Activated CD4-positive, alpha-beta T cell treated with anti-CD3 and anti-CD28 coated beads, Interleukin-2, amount 50 U/mL, for 24 hours (primary cell): ENCODE measurements around the gene CT45A1.
"Not testable (repeated sequence)": the region's sequence is repeated elsewhere in the genome, so short reads cannot be mapped to it uniquely, and the experiment has no call there.

Source experiments
- DNase-seq, 2 donors: peaks; one replicate each; pipeline ENCODE4 v3.0.0-alpha.2; 2020; ENCODE audit warnings: low read depth in 1 of 2, low spot score in 1 of 2

CT45A1 gene, protein sequence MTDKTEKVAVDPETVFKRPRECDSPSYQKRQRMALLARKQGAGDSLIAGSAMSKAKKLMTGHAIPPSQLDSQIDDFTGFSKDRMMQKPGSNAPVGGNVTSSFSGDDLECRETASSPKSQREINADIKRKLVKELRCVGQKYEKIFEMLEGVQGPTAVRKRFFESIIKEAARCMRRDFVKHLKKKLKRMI

GRCh38 chrX:135713183-135713689, at the start of gene CT45A1:
TSS of gene CT45A1 (plus strand) at chrX:135713639. CDS start at chrX:135718941, 5,302 bp downstream.
- not testable (repeated sequence) for DNase-seq

DNA sequence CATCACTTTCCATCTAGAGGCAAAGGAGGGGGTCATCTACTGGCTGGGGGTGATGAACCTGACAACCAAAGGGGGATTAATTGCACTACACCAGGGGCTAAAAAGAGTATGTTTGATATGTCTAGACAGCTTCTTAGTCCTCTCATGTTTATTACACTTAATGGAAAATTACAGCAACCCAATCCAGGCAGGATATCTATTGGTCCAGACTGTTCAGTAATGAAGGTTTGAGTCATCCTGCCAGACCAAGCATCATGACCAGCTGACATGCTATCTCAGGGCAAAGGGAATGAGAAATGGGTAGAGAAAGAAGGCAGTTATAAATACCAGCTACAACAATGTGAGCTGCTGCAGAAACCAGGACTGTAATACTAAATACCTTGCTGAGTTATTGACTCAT, 40.5 kb upstream of the CT45A1 start:
- DNase-seq: not testable (repeated sequence)

- no peak for DNase-seq
Measured at GRCh38 chrX:135688137-135688536, 25.3 kb upstream of the CT45A1 start.

GRCh38 chrX:135695471-135695870, 18.0 kb upstream of the CT45A1 start:
- no peak for DNase-seq

- DNase-seq: no peak
Measured at GRCh38 chrX:135697601-135698000, 15.8 kb upstream of the CT45A1 start.

DNA sequence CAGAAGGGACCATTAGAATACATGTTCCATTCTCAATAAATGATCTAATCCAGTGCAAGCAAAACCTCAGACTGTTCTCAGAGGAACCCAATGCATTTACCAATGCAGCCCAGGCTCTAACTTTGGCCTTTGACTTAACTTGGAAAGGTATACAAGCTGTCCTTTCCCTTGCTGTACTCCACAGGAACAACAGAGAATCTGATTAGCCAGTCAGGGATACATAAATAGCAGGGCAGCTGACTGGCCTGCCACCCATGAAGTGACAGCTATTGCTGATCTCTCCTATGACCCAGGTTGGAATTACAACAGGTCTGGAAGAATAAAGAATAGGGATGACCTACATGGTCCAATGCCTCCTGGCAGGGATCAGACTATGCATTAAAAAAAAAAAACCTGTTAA, 14.5 kb upstream of the CT45A1 start:
- DNase-seq: no peak

DNA sequence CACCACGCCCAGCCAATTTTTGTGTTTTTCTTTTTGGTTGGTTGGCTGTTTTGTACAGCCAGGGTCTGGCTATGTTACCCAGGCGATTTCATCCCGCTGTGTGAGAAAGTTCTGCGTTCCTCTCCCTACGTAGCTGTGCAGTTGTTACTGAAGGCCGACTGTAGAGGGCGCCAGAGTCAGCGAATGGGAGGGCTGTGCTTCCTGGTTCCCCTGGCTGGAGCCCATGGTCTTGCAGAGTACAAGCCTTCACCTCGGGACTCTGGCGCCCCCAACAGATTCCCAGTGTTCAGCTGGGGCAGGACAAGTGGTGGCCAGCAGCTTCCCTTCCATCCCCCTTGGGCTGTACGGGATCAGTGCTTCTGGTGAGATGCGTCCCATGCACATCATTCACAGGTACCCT, 5.6 kb upstream of the CT45A1 start:
- peak in 1 of 2 donors; percentile 25 for DNase-seq

DNA sequence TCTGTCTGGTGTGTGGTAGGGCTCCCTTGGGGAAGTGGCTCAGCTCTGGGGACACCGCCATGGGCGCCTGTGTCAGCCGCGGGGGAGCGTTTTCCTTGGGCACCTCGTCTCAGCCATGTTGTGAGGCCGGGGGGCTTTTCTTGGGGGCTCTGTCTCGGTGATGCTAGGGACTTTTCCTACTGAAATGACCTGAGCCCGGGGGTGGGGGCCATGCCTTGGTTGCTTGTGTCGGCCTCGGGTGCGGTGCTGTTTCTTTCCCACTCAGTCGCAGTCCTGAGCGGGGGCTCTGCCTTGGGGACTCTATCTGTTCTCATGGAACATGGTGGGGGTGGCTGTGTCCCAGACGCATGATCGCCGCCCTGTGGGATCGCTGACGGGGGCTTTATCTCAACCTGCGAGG, 356 bp downstream of the CT45A1 start:
- DNase-seq: no peak

DNA sequence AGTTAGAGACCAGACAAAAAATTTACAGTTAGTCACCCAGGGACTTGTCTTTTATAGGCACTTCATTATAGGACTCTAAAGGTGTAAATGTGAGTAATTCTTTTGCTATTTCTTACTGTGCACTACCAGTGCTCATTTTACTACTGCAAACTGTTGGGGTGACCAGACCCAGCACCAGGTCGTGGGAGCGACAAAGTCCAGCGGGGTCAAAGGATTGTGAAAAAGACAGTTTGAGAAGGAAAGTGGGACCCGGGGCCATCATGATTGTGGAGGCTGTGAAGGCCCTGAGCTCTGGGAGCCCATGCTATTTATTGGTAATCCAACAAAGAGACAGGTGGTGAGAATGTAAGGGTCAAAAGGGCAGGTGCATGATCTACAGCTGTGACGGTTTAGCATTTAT, 21.2 kb downstream of the CT45A1 start:
- DNase-seq: not testable (repeated sequence)

DNA sequence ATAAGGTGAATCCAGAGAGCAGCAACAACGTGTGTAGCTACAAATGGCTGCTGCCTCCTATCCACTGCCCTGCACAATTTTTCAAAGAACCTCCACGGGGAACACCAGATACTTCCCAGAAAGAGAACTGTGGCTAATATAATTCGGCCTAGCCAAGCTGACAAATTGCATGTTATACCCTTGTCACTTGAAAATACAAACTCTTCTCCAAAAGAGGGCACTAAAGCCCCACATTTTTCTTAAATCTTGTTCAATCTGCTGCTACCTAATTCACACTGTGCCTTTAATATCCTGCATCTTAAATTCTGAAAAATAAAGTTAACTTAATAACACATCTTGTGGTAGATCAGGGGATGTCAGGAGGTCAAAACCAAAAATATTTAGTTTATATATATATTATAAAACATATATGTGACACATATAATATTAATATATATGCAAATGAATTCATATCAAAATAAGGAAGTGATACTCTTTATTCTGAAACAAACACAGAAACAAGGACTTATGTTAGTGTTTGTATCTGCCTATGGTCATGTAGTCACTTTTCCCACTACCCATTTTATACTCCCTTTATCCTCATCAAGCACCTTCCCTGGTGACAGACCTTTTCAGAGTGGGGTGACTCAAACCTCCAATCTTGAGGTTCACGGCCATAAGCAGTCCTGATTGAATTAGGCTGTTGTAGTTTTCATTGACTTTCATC, 24.1 kb downstream of the CT45A1 start:
- no peak for DNase-seq

- DNase-seq: peak in 1 of 2 donors; percentile 34
Measured at GRCh38 chrX:135740681-135741149, 27.3 kb downstream of the CT45A1 start.

DNA sequence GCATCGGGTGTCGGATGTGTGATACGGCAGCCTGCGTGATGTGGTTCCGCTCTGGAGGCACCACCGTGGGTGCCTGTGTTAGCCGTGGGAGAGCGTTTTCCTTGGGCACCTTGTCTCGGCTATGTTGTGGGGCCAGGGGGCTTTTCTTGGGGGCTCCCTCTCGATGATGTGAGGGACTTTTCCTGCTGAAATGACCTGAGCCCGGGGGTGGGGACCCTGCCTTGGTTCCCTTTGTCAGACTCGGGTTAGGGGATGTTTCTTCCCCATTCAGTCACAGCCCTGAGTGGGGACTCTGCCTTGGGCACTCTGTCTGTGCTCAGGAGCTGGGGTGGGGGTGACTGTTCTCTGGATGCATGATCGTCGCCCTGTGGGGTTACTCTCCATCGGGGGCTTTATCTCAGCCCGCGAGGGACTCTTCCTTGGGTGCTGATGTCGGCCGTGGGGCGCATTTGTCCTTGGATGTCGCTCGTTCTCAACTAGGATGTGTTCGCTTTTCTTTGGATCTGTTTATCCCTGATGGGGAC, 27.8 kb downstream of the CT45A1 start:
- no peak for DNase-seq

DNA sequence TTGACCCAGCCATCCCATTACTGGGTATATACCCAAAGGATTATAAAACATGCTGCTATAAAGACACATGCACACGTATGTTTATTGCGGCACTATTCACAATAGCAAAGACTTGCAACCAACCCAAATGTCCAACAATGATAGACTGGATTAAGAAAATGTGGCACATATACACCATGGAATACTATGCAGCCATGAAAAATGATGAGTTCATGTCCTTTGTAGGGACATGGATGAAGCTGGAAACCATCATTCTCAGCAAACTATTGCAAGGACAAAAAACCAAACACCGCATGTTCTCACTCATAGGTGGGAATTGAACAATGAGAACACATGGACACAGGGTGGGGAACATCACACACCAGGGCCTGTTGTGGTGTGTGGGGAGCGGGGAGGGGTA, 31.3 kb downstream of the CT45A1 start:
- not testable (repeated sequence) for DNase-seq

DNA sequence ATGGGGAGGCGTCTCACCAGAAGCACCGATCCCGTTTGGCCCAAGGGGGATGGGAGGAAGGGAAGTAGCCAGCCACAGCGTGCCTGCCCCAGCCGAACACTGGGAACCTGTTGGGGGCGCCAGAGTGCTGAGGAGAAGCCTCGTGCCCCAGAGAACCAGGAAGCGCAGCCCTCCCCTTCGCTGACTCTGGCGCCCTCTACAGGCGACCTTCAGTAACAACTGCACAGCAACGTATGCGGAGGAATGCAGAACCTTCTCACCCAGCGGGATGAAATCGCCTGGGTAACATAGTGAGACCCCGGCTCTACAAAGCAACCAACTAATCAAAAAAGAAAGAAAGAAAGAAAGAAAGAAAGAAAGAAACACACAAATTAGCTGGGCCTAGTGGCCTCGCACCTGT, 54.7 kb downstream of the CT45A1 start, which contains the start of gene CT45A3:
CT45A3 (minus strand) TSS at position 101 of the 400 bp plus-strand sequence. CDS start 3,747 bp downstream, outside the sequence.
- DNase-seq: not testable (repeated sequence)
